Measurements from ENCODE around the gene APOBEC4. TPM values are rescaled to one million over a fixed set of nuclear protein-coding genes. Genes with fewer than 3 reads are reported as not detected.

APOBEC4 gene
- total and polyA plus RNA-seq, 10 of the 15 experiments (the other 5 are each of a cell fraction or from before 2014, with no cell fraction given) = 0.04 to 0.25 (median 0.06) TPM; not detected in 5

GRCh38 chr1:183651612-183652011 lies 1.5 kb downstream of the APOBEC4 start:
- peak overlapping the region; percentile 67 for H3K27ac ChIP-seq (ENCODE audit: control insufficient read depth, insufficient read depth)
- no TSS peak for BruUV-seq (replicated peaks)
- in situ Hi-C loops (cut with MboI) = loop anchor here (5.0 to 10.0 kb wide), 2 partner anchors 261 to 573 kb away; no protein-coding TSS in a partner anchor

More at GRCh38 chr1:183651612-183652011, 1.5 kb downstream of the APOBEC4 start:
- SMC1A ChIA-PET (ENCODE audit: uncharacterized antibody, unreplicated experiment) = interaction anchor here (0.8 to 6.2 kb wide), 17 partner anchors 9 to 264 kb away, joined by 3 to 331 read pairs (median 6); partner anchors contain the start of genes ARPC5 and NCF2
- H3K4me3 ChIP-seq = no peak overlapping the region; the same call in 1 of the 2 replicates
- intact Hi-C loops (cut with micrococcal nuclease; ENCODE audit: unreplicated experiment) = loop anchor here (5.0 kb wide), 1 partner anchor 406 kb away; no protein-coding TSS in a partner anchor
- no peak for DNase-seq (ENCODE audit: low read depth, low spot score)
- RAD21 ChIA-PET (ENCODE audit: unreplicated experiment) = interaction anchor here (0.9 to 6.2 kb wide), 13 partner anchors 9 to 262 kb away, joined by 3 to 299 read pairs (median 6); partner anchors contain the start of gene SMG7
- H3K4me2 ChIP-seq (ENCODE audit: control insufficient read depth, insufficient read depth) = peak overlapping the region; percentile 33; the same call in 1 of the 2 replicates
- WGBS (ENCODE audit: insufficient coverage, insufficient replicate concordance, low lambda C conversion rate, missing lambda C conversion rate) = 80% methylated on average over 5 of the region's 5 CpGs
- peak; percentile 2; the same call in 2 of the 3 replicates for ATAC-seq
- FAIRE-seq = no peak
- peak overlapping the region; percentile 5 for H2AFZ ChIP-seq (ENCODE audit: control insufficient read depth, low read depth, low read length)
- no peak overlapping the region for H3K9ac ChIP-seq (ENCODE audit: control insufficient read depth, insufficient read depth, low read length)
- H3K4me1 ChIP-seq (ENCODE audit: control insufficient read depth, insufficient read depth, low read length) = peaks cover 31% of the 10 kb centered on the region
- H3K79me2 ChIP-seq (ENCODE audit: control insufficient read depth, insufficient read depth, low read length) = peaks cover 2% of the 10 kb centered on the region
- no peaks in the 10 kb centered on the region; a peak in 2 of 4 replicates for H3K36me3 ChIP-seq (ENCODE audit: control insufficient read depth in 2 of 2, insufficient read depth in 2 of 2, low read length in 1 of 2)
- CTCF ChIA-PET = interaction anchor here (0.7 to 6.5 kb wide), 11 partner anchors 7 to 264 kb away, joined by 3 to 360 read pairs (median 7); partner anchors contain the start of gene ARPC5
- H4K20me1 ChIP-seq (ENCODE audit: control insufficient read depth, insufficient read depth) = no peaks in the 10 kb centered on the region
- H3K27me3 ChIP-seq (replicated peaks in 1 of 2; ENCODE audit: control insufficient read depth in 2 of 2, insufficient read depth in 2 of 2, low read length in 1 of 2) = no peaks in the 10 kb centered on the region
- TF ChIP-seq RFX5 (IDR thresholded peaks at IDR 0.05; ENCODE audit: low read depth, low read length) (no peak), MTA2 (IDR thresholded peaks at IDR 0.05; ENCODE audit: low read depth) (no peak), SMAD1 (IDR thresholded peaks at IDR 0.05; ENCODE audit: low read depth, partially characterized antibody) (no peak), SREBF1 (IDR thresholded peaks at IDR 0.05; ENCODE audit: low read length) (no peak), TAF1 (IDR thresholded peaks at IDR 0.05; ENCODE audit: borderline replicate concordance, low read depth, low read length) (no peak), TCF3 (IDR thresholded peaks at IDR 0.05; ENCODE audit: borderline replicate concordance, insufficient read depth, low read depth, low read length) (no peak), BACH1 (IDR thresholded peaks at IDR 0.05; ENCODE audit: borderline replicate concordance) (no peak), IKZF2 (IDR thresholded peaks at IDR 0.05) (no peak), POLR2A (IDR thresholded peaks at IDR 0.05; ENCODE audit: low read depth, low read length) (no peak), MYB (IDR thresholded peaks at IDR 0.05; ENCODE audit: borderline replicate concordance, low read depth, low read length) (no peak), JUND (IDR thresholded peaks at IDR 0.05; ENCODE audit: low read depth, low read length) (no peak), CREB1 (IDR thresholded peaks at IDR 0.05; ENCODE audit: low read depth) (no peak), SIN3A (IDR thresholded peaks at IDR 0.05; ENCODE audit: low read depth, low read length) (no peak), HCFC1 (IDR thresholded peaks at IDR 0.05; ENCODE audit: low read length) (no peak), SREBF2 (IDR thresholded peaks at IDR 0.05; ENCODE audit: low read length) (no peak), IKZF1 (conservative IDR thresholded peaks at IDR 0.05) (0 out of 2 replicates have a peak, but pooled peaks have one; percentile 8), EED (IDR thresholded peaks at IDR 0.05; ENCODE audit: low read depth) (peak; percentile 26; the same call in 1 of the 2 replicates)
- TF ChIP-seq, protein P1, sequence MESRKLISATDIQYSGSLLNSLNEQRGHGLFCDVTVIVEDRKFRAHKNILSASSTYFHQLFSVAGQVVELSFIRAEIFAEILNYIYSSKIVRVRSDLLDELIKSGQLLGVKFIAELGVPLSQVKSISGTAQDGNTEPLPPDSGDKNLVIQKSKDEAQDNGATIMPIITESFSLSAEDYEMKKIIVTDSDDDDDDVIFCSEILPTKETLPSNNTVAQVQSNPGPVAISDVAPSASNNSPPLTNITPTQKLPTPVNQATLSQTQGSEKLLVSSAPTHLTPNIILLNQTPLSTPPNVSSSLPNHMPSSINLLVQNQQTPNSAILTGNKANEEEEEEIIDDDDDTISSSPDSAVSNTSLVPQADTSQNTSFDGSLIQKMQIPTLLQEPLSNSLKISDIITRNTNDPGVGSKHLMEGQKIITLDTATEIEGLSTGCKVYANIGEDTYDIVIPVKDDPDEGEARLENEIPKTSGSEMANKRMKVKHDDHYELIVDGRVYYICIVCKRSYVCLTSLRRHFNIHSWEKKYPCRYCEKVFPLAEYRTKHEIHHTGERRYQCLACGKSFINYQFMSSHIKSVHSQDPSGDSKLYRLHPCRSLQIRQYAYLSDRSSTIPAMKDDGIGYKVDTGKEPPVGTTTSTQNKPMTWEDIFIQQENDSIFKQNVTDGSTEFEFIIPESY (IDR thresholded peaks at IDR 0.05) = no peak
- no peaks in the 10 kb centered on the region for H3K9me3 ChIP-seq (replicated peaks; ENCODE audit: control insufficient read depth, insufficient read depth, low read length)
- POLR2A ChIA-PET = interaction anchor here (0.6 to 2.7 kb wide), 5 partner anchors 7 to 50 kb away, joined by 3 to 10 read pairs (median 4); partner anchors contain the start of gene ARPC5
